Dermis blood vessel endothelial cell (primary cell): ENCODE data around the gene VWA8. TPM values are rescaled to one million over a fixed set of nuclear protein-coding genes. Genes with fewer than 3 reads are reported as not detected.
"Not testable (repeated sequence)": the region's sequence is repeated elsewhere in the genome, so short reads cannot be mapped to it uniquely, and the experiment has no call there.

Source experiments
- DNase-seq: peaks from one replicate; pipeline ENCODE4 v3.0.0; 2010
- total RNA-seq: library from RNA; depleted of rRNA; stranded (reverse); fragments of >200 nt; gene quantifications from 2 replicates; pipeline ENCODE4 v1.2.3, GENCODE V29; 2014

Gene VWA8
- total RNA-seq, 1 donor from 2014 or later = 12.6 TPM

GRCh38 chr13:41578371-41578770, 382.5 kb downstream of the VWA8 start:
- no peak for DNase-seq

GRCh38 chr13:41577436-41577835, 383.5 kb downstream of the VWA8 start:
- DNase-seq = peak; percentile 29

GRCh38 chr13:41573640-41574039, 387.3 kb downstream of the VWA8 start:
- not testable (repeated sequence) for DNase-seq

GRCh38 chr13:41571817-41572340, 389.0 kb downstream of the VWA8 start:
- DNase-seq = not testable (repeated sequence)

- peak; percentile 50 for DNase-seq
These were observed 391.9 kb downstream of the VWA8 start for GRCh38 chr13:41568972-41569351.

GRCh38 chr13:41568143-41568971, 392.6 kb downstream of the VWA8 start:
- no peak for DNase-seq

GRCh38 chr13:41567363-41567762, 393.5 kb downstream of the VWA8 start:
- DNase-seq = no peak

- no peak for DNase-seq
These were observed 395.1 kb downstream of the VWA8 start for GRCh38 chr13:41565846-41566245.

- peak; percentile 93 for DNase-seq
These were observed 395.7 kb downstream of the VWA8 start for GRCh38 chr13:41565216-41565615.

- no peak for DNase-seq
These were observed 396.9 kb downstream of the VWA8 start for GRCh38 chr13:41563984-41564365.

GRCh38 chr13:41563341-41563983, 397.4 kb downstream of the VWA8 start:
- DNase-seq = peak; percentile 83

- peak; percentile 12 for DNase-seq
These were observed 398.2 kb downstream of the VWA8 start for GRCh38 chr13:41562541-41563178.

- peak; percentile 29 for DNase-seq
These were observed 398.8 kb downstream of the VWA8 start for GRCh38 chr13:41562083-41562482.

GRCh38 chr13:41561170-41561569, 399.7 kb downstream of the VWA8 start:
- DNase-seq = no peak

- no peak for DNase-seq
These were observed 401.9 kb downstream of the VWA8 start for GRCh38 chr13:41558781-41559560.

- no peak for DNase-seq
These were observed 403.2 kb downstream of the VWA8 start for GRCh38 chr13:41557719-41558118.

GRCh38 chr13:41554626-41555386, 406.1 kb downstream of the VWA8 start:
- DNase-seq = no peak

- DNase-seq = no peak
These were observed 406.7 kb downstream of the VWA8 start for GRCh38 chr13:41554180-41554579.

GRCh38 chr13:41552031-41552430, 408.9 kb downstream of the VWA8 start:
- DNase-seq = no peak

GRCh38 chr13:41550276-41550675, 410.6 kb downstream of the VWA8 start:
- no peak for DNase-seq

GRCh38 chr13:41549491-41549890, 411.4 kb downstream of the VWA8 start:
- no peak for DNase-seq

GRCh38 chr13:41548910-41549309, 412.0 kb downstream of the VWA8 start:
- no peak for DNase-seq
